Left lobe of liver (tissue), 2 donors: ENCODE measurements around the gene SAMD14. TPM values are rescaled to one million over a fixed set of nuclear protein-coding genes. Genes with fewer than 3 reads are reported as not detected.

ENCODE experiments used
- ATAC-seq: fragments of 200-7000 bp; cut with Tn5 transposase; one replicate; pipeline ENCODE4 v1.9.1; 2020; ENCODE audit warnings: mild to moderate bottlenecking, moderate library complexity
- DNase-seq: peaks from one replicate; pipeline ENCODE4 v3.0.0-alpha.2; 2020; ENCODE audit warnings: low spot score
- total RNA-seq: library from RNA; stranded (reverse); gene quantifications from one replicate; pipeline ENCODE4 v1.2.1, GENCODE V29; 2021
- donor health status: DM: no; HTN: no; CAD: no; lungs with moderate emphysema.
- donor health status: DM: no; HTN: yes; CAD: no.

SAMD14 gene
- total RNA-seq, 1 donor from 2014 or later, result 1.9 TPM

DNA sequence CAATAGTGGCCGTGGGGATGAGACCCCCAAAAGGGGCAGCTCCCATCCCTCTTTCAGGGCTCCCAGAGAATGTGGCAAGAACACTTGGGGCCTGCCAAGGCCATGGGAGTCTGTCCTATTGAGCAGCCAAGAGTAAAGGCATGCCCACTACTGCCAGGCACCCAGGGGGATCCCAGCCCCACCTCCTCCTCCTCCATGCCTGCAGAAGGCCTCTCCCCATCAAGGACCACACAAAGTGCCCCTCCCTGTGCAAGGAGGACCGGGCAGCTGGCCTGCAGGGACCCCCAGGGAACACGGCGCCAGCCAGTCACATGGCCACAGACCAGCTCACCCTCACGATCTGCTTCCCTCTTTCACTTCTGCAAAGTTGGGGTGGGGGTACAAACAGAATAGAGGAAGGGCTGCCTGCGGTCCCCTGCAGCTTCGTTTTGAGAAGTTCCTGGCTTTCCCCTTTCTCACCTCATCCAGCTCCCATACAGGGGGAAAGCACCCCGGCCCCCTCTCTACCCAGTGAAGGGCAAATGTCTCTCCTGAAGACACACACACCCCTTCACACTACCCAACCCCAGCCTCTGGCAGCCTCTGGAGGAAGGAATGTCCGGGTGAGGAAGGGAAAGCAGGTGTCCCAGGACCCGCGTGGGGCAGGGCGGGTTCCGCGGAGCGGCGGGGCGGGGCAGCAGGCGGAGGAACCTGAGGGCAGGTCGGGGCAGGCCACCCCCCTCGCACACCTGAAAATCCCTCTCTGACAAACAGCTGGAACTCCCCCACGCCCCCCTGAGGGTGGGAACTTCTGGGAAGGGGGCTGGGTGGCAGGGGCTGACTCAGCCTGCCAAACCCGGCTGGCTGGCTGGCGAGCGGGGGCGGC, 18.5 kb upstream of the SAMD14 start:
- peak; percentile 79 for DNase-seq

DNA sequence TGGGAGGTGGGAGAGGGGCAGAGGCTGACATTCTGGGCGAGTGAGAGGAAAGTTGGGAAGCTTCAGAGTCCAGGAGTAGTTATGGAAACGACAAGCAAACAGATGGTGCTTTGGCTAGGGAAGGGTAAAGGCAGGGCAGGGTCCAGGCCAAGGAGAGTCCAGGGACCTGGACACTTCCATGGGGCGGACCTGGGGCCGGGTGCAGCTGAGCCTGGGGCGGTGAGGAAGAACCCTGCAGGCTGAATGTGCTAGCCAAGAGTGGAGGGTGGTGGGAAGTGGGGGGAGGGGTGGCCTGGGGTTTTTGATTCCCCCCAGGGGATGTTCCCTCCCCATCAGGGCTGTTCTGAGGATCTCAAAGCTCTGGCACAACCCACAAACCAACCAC, 17.9 kb upstream of the SAMD14 start:
- DNase-seq (peak; percentile 87), ATAC-seq (peak; percentile 51)

More for the DNA sequence above, 18.5 kb upstream of the SAMD14 start:
- peak; percentile 13 for ATAC-seq

DNA sequence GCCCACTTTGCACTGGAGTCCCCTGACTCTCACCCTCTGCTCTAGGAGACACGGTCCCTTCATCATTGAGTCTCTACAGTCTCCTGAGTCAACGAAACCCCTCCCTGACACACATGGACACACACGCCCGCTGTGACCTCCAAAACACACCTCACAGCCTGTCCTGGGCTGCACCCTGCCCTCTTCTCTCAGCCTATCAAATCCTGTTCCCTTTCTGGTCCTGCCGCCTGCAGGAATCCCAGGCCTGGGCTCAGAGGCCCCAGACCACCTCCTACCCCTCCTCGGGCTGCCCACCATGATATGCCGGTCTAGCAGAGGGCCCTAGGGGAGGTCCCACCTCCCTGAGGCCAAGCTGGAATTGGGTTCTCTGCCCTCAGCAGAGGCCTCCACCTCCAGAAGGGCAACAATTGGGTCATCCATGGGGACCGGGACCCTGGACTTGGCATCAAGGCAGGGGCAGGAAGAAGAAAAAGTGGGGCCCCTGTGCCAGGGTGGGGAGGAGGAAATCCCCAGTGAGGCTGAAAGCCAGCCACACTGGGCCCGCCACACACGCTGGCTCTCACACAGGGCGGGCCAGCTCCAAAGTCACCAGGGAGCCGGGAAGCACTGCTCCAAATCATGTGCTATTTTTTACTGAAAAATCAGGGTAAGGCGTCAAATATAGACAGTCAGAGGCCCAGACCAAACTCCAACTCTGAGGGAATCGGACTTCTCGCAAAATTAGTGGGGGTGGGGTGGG, 17.1 kb upstream of the SAMD14 start:
- ATAC-seq (peak; percentile 14), DNase-seq (peak; percentile 65)

DNA sequence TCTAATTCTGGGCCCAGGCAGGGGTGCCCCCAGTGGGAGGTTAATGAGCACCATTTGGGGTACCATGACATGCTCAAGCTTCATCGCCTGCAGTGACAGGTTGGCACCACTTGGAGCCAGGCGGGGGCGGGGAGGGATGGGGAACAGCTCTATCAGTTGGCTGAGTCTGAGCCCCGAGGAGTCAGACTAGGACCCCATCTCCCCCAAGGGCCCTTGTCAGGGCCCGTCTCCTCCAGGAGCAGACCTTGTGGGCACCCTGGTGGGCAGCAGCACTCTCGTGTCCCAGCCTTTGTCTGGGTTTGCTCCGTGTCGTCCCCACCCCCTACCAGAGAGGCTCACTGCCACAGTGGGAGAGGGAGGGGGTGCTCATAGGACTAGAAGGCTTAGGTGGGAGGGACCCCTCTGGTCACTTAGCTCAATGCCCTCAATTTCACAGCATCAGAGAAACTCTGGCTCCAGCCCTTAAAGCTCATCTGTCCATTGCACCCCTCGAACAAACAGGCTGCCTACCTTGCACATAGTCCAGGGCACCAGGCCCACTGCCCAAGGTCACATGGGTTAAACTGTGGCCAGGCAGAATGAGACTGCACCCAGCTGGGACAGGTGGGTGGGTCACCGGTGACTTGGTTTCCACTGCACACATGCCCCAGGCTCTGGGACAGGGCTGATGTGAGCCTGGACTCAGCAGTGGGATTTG, 16.4 kb upstream of the SAMD14 start:
- ATAC-seq (no peak), DNase-seq (peak; percentile 72)

DNA sequence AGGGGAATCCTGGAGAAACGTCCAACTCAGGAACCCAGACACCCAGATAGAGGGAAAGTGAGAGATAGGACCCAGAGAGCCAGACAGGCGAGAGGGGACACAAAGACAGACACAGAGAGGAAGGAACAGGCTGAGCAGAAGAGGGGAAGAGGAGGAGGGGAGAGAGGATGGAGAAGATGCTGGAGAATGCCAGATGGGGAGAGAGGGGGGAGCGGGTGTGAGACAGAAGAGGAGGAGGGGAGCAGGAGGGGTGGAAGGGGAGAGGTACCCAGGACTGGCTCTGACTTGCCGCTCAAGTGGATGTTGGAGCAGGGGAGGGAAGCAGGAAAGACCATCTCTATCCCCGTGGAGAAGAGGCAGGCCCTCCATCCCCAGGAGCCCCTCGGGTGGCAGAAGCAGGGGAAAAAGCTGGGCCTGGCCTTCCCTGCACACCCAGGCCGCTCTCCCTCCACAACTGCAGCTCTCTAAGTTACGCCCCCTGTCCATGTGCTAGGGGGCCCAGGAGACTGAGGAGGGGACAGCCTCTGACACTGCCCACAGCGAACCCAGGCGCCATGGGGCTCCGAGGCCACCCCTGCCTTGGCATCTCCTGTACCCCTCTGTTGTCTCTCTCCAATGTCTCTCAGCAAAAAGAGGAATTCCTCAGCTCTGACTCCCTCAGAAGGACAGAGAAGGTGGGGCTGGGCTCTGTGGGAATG, 15.7 kb upstream of the SAMD14 start:
- DNase-seq (no peak), ATAC-seq (no peak)

DNA sequence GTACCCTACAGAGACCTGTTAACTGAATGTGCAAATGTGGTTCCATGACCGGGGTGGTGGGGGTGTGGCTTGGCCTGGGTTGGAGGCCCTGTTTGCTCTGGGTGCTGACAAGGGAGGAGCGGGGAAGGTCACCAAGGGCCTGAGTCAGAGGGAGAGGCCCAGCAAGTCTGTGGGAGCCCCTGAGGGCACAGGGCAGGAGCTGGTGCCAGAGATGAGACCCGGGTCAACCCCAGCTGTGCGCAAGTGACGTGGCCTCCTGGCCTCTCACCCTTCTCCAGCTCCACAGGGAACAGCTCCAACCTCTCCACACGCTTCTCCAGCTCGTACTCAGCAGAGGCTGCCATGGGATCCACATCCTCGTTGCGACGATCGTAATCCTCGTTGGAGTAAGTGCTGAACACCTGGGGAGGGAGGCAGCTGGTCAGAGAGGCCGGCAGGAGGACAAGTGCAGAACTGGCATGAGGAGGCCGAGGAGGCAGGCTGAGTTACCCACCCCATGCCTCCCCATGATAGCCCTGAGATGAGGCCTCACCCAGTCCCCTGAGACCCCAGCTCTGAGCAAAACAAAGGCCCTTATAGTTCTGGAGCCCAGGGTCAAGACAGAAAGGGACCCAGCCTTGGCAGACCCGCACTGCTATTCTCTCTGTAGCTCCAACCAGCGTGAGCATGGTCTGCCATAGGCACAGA, 15.0 kb upstream of the SAMD14 start:
- ATAC-seq, result peak; percentile 62
- DNase-seq, result peak; percentile 92

DNA sequence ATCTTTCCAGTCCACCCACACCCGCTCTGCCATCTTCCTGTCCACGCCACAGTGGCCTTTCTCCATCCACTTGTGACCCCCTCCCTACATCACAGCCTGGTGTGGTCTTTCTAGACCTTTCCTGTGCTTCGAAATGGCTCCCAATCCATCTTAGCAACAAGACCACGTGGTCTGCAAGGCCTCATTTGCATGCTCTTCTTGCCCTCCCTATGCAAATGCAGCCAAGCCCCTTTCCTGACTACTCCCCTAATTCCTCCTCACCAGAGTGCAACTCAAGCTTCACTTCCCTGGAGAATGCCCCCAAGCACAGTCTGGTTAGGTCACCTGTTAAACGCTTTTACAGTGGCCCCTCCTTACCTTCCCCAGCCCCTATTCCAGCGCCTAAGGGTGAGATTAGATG, 14.4 kb upstream of the SAMD14 start:
- no peak for ATAC-seq
- DNase-seq, result no peak

DNA sequence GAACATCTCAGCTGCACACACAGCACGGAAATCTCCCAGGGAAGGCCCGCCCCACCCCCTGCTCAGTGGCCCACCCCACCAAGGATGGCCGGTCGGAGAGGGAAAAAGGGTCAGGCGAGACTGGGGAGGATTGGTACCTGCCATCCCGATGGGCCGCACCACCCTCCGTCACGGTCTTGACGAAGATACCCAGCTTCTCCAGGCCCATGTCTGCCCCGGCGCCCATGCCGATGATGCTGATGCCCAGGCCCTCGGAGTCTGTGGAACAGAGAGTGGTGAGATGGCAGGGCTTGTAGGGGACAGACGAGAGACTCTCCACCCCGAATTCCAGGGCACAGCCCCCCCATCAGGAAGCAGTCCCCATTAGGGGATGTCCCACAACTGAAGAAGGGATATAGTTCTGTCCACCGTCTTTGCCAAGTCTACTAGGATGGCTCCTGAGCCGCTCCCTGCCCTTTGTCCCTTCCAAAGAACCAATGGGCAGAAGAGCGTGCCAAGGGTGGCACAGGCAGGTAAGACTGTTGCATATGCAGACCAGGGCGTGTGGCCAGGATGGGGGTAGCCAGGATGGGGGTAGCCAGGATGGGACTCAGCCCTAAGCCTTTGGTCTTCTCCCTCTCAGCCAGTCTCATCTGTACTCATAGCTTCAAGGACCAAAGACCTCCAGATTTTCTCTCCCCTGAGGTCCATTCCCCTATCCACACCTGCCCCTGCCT, 13.7 kb upstream of the SAMD14 start:
- ATAC-seq (peak; percentile 24), DNase-seq (peak; percentile 83)

DNA sequence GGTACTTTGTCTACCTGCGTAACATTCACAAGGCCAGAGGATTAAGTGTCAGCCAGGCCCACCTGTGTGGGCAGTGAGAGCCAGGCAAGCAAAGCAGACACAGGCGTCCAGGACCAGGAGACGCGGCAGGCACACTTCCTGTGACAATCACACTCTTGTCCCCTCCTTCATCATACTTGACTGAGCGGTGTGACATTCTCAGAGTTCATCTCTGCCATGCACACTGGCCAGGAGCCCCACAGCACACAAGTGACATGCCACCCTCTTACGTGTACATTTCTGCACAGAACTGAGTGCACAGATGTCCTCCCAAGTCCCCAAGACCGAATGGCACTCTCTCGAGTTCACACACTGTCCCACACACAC, 11.8 kb upstream of the SAMD14 start:
- DNase-seq, result no peak
- no peak for ATAC-seq

DNA sequence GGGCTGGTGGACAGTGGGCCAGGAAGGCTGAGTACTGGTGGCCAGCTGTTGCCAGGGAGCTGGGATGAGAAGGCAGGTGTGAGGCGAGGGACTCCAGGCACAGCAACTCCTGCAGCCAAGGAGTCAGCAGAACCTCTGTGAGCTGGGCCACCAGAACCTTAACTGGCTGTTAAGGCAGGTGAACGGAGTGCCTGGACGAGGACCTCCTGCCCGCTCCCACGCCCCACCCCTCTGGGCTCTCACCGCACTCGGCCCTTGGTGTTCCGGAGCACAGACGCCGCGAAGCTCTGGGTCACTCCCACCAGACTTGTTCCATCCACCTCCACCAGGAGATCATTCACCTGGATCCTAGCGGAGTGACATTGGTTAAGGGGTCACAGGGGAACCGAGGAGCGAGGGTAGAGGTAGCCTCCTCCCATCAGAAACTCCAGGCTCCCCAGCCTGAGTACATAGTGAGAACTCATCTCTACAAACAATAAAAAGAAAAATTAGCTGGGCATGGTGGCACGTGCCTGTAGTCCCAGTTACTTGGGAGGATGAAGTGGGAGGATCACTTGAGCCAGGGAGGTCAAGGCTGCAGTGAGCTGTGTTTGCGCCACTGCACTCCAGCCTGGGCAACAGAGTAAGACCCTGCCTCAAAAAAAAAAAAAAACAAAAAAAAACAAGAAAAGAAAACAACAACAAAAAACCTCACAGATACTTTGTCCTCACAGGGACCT, 11.2 kb upstream of the SAMD14 start:
- ATAC-seq (no peak), DNase-seq (no peak)

DNA sequence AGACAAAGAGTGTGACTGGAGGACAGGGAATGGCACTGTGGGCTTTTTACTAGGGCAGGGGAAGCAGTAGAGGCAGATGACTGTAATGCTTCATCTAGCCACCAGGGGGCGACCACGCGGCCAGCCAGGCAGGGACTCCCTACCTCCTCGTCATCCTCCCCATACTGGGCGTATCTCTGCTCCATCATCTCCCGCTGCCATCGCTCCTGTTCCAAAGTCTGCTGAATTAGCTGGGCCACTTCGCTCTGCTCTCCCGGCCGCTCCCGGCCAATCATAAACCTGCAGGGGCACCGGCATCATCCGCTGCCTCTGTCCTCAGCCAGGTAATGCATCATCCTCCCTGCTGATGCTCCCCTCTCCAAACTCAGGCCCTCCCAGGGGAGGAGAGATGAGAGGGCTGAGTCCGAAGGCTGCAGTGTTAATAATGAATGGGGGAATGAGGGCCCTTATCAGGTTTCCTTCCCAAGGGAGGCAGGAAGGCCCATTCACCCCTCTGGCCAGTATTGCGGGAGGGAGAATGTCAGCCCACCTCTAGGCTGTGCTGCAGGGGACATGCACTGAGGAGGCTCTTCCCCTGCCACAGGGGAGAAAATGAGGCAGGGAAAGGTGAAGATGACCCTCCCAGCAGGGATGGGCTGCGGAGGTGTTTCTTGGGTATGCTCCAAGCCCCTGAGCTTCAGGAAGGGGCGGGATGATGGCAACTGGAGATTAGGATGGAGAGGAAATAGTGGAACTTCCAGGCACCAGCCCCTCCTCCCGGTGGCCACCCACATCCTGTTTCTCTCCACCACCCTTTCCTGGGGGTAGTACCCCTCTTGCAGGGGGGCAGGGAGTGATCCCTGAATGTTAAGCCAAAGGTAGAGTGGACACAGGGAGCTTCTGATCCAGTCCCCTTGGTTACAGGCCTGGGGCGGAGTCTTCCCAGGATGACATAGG, 10.3 kb upstream of the SAMD14 start:
- ATAC-seq, result peak; percentile 74
- DNase-seq, result peak; percentile 77

DNA sequence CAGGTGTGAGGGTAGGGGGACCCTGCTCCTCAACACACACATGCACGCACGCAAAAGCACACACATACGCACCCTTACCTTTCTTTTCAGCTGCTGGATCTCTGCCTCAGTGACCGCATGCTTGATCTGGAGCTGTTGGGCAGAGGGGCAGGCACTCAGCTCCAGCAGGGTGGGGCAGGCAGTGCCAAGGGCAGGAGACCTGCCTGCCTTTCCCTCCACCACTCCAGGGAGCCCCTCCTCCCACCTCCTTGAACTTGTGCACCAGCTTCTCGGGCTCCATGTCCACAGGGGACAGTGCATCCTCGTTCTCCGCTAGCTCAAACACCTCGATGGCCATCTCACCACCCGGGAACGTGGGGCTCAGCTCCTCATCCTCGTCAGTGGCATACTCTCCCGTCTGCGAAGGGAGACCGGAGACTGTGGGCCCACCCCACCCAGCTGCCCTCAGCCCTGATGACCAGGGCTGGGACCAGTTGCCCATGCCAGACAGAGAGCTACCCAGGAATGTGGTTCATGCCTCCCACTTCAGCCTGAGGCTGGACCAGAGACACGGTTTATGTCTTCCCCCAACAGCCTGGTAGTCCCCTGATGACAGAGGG, 9.3 kb upstream of the SAMD14 start:
- ATAC-seq (no peak), DNase-seq (no peak)

DNA sequence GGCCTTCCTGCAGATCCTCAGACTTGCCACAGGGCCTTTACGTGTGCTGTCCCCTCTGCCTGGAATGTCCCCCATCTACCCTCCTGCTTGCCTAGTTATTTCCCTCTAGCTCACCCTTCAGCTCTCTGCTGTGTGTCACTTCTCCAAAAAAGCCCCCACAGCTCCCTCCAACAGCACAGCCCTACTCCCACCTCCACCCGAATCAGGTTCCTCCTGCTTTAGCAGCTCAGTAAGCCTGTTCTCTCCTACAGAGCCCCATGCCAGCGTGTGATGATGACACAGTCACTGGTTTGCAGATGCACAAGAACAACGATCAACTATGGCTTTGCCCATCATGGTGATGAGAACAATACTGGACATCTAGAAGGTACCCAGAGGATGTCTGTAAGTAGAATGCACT, 7.1 kb upstream of the SAMD14 start:
- no peak for DNase-seq
- ATAC-seq, result no peak

DNA sequence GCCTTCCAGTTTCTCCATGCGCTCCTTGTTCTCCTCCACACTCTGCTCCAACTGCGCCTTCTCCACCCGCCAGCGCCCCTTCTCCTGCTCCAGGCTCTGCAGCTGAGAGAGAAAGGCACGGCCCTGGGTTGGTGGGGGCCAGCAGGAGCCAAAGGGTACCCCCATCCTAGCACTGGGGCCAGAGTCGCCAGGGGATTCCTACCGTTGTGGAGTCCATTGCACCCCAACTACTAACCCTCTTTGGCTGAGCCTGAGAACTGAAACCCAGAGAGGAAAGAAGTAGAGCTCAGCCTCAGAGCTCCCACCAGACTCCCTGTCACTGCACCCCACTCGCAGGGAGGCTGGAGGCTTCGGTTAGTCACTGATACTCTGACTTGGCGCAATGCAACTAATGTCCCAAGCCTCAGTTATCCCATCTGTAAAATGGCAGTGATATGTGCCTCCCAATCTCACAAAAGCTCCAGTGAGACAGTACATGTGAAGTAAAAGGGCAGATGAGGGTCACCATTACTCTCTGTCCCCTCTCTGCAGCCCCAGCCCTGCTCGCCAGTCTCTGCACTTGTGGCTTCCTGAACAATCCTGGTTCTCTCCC, 6.2 kb upstream of the SAMD14 start:
- no peak for ATAC-seq
- DNase-seq, result no peak

DNA sequence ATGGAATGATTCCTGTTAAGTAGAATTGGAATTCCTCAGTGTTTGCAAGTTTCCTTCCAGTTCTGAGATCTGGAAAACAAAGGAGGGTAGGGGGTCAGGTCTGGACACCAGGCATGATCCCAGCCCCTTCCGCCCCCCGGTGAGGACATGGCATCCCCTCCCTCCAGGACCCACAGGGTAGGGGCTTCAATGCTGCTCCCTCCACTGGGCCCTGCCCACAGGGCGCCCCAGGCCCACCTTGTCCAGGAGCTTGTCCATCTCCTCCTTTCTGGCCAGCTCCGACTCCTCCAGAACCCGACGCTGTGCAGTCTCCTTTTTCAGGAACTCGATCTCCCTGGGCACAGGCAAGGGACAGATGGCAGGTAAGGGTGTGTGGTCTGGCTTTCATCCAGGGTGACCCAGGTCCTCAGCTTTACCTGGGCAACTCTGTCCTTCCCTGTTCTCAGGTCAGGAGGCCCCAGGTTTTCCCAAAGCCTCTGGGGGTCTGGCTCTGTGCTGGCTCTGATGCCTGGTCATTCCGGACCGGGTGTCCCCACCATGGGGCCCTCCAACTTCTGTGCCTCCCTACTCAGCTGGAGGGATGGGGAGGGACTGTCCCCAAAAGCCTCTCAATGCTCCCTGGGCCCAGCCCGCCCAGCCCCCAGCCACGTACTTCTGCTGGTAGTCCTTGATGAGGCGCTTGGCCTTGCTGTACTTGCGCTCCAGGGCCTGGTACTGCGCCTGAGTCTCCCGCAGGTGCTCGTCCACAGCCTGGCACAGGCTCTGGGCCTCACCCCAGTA, 5.5 kb upstream of the SAMD14 start:
- ATAC-seq, result no peak
- no peak for DNase-seq
